ENCODE data around the gene DNER.
A peak's percentile ranks its signal among the peaks of the same experiment; 100 is the strongest.
"Not testable (repeated sequence)": the region's sequence is repeated elsewhere in the genome, so short reads cannot be mapped to it uniquely, and the experiment has no call there.

The DNER gene

GRCh38 chr2:229715895-229716507 lies 1.6 kb upstream of the DNER start:
- DNase-seq: peak; percentile 27 to 76

GRCh38 chr2:229714736-229715541 lies 584 bp upstream of the DNER start:
- DNase-seq: peak; percentile 36 to 40

- DNase-seq: peak; percentile 32 to 68
These were observed 830 bp downstream of the DNER start for GRCh38 chr2:229713371-229714079.

GRCh38 chr2:229712136-229712535 lies 2.2 kb downstream of the DNER start:
- DNase-seq: peak in 1 of 2 experiments; percentile 11

- DNase-seq: no peak
These were observed 6.0 kb downstream of the DNER start for GRCh38 chr2:229708335-229708734.

- DNase-seq: no peak
These were observed 10.3 kb downstream of the DNER start for GRCh38 chr2:229703909-229704630.

GRCh38 chr2:229701716-229702115 lies 12.6 kb downstream of the DNER start:
- no peak for DNase-seq

- DNase-seq: no peak
These were observed 13.3 kb downstream of the DNER start for GRCh38 chr2:229701062-229701461.

- peak in 1 of 2 experiments; percentile 11 for DNase-seq
These were observed 18.4 kb downstream of the DNER start for GRCh38 chr2:229695961-229696360.

GRCh38 chr2:229693845-229694244 lies 20.5 kb downstream of the DNER start:
- not testable (repeated sequence) for DNase-seq

- no peak for DNase-seq
These were observed 22.7 kb downstream of the DNER start for GRCh38 chr2:229691631-229692030.

- DNase-seq: no peak
These were observed 25.0 kb downstream of the DNER start for GRCh38 chr2:229689307-229689839.

- DNase-seq: no peak
These were observed 26.2 kb downstream of the DNER start for GRCh38 chr2:229688141-229688540.

GRCh38 chr2:229686122-229686919 lies 28.0 kb downstream of the DNER start:
- peak in 1 of 2 experiments; percentile 38 for DNase-seq

GRCh38 chr2:229684942-229685562 lies 29.3 kb downstream of the DNER start:
- DNase-seq: no peak

- no peak for DNase-seq
These were observed 34.8 kb downstream of the DNER start for GRCh38 chr2:229679393-229680125.

- DNase-seq: peak in 1 of 2 experiments; percentile 11
These were observed 38.8 kb downstream of the DNER start for GRCh38 chr2:229675569-229675968.

- DNase-seq: no peak
These were observed 39.4 kb downstream of the DNER start for GRCh38 chr2:229674830-229675530.

GRCh38 chr2:229673676-229674075 lies 40.7 kb downstream of the DNER start:
- DNase-seq: no peak

- DNase-seq: no peak
These were observed 42.3 kb downstream of the DNER start for GRCh38 chr2:229672021-229672420.
